Fibroblast of lung (primary cell): ENCODE results near the gene GSE1.

Source experiments
- CTCF ChIP-seq, 2 donors: IDR thresholded peaks in 1 of 2; conservative IDR thresholded peaks in 1 of 2; 1 replicate in 1 of 2; 2 replicates in 1 of 2; pipeline ENCODE4 v1.5.1; 2011 to 2012; ENCODE audit warnings: low read length in 2 of 2, control low read depth in 1 of 2, inconsistent platforms in 1 of 2, low read depth in 1 of 2, mild to moderate bottlenecking in 1 of 2
- EZH2 ChIP-seq: IDR thresholded peaks from 2 replicates; pipeline ENCODE4 v1.5.1; 2012; ENCODE audit warnings: low read length, control low read depth, mild to moderate bottlenecking; ENCODE audit errors: missing control alignments

GRCh38 chr16:85631802-85632393 lies 18.8 kb downstream of the GSE1 start:
- TF ChIP-seq CTCF (conservative IDR thresholded peaks at IDR 0.05 in 1 of 2, IDR thresholded peaks at IDR 0.05 in 1 of 2; ENCODE audit: low read depth in 1 of 2, low read length in 2 of 2), result no peak
- no peak for TF ChIP-seq EZH2
